ENCODE measurements around the gene ZBTB25.

Gene ZBTB25

GRCh38 chr14:64496764-64497163 is 6.9 kb downstream of the ZBTB25 start:
- DNase-seq (ENCODE audit: low spot score), result no peak
- Histone ChIP-seq H3K27ac (no peak overlapping the region), H3K4me3 (no peak overlapping the region)
- no peak for TF ChIP-seq CTCF (IDR thresholded peaks at IDR 0.05)

GRCh38 chr14:64495252-64495651 is 8.4 kb downstream of the ZBTB25 start:
- H3K27ac ChIP-seq, result no peak overlapping the region
- no peak overlapping the region for H3K4me3 ChIP-seq
- DNase-seq (ENCODE audit: low spot score), result no peak
- no peak for TF ChIP-seq CTCF (IDR thresholded peaks at IDR 0.05)

- TF ChIP-seq CTCF (IDR thresholded peaks at IDR 0.05), result no peak
- DNase-seq (ENCODE audit: low spot score), result no peak
- Histone ChIP-seq H3K27ac (no peak overlapping the region), H3K4me3 (no peak overlapping the region)
Observed at GRCh38 chr14:64493455-64493854, 10.2 kb downstream of the ZBTB25 start.

- no peak overlapping the region for H3K27ac ChIP-seq
- DNase-seq (ENCODE audit: low spot score), result no peak
- TF ChIP-seq CTCF (IDR thresholded peaks at IDR 0.05), result no peak
- H3K4me3 ChIP-seq, result no peak overlapping the region
Observed at GRCh38 chr14:64491637-64492036, 12.0 kb downstream of the ZBTB25 start.

GRCh38 chr14:64488590-64489099 is 15.0 kb downstream of the ZBTB25 start:
- DNase-seq (ENCODE audit: low spot score), result no peak
- Histone ChIP-seq H3K27ac (no peak overlapping the region), H3K4me3 (no peak overlapping the region)
- no peak for TF ChIP-seq CTCF (IDR thresholded peaks at IDR 0.05)

- H3K4me3 ChIP-seq, result no peak overlapping the region
- TF ChIP-seq CTCF (IDR thresholded peaks at IDR 0.05), result no peak
- no peak for DNase-seq (ENCODE audit: low spot score)
- no peak overlapping the region for H3K27ac ChIP-seq
Observed at GRCh38 chr14:64478634-64479250, 24.9 kb downstream of the ZBTB25 start.

GRCh38 chr14:64476438-64476837 is 27.2 kb downstream of the ZBTB25 start:
- Histone ChIP-seq H3K27ac (no peak overlapping the region), H3K4me3 (no peak overlapping the region)
- TF ChIP-seq CTCF (IDR thresholded peaks at IDR 0.05), result no peak
- DNase-seq (ENCODE audit: low spot score), result no peak

Measured in coronary artery (tissue), 2 donors.